HCT116 (cell line): ENCODE measurements around the gene MRPS5. TPM values are rescaled to one million over a fixed set of nuclear protein-coding genes. Genes with fewer than 3 reads are reported as not detected.

Experiments
- ATAC-seq: fragments of 200-7000 bp; cut with Tn5 transposase; 2 replicates; pipeline ENCODE4 v1.9.1; 2020; ENCODE audit warnings: mild to moderate bottlenecking, moderate library complexity
- BruUV-seq: library from RNA; stranded (reverse); fragments of 400-500 nt; replicated peaks from 2 replicates; lab custom pipeline; 2021; lab: Mats Ljungman, UMichigan
- CTCF ChIA-PET: fragments of 300-600 bp; sonication (Branson Sonifier 250); formaldehyde crosslinking; loops from one replicate; lab custom pipeline; 2021; ENCODE audit warnings: antibody characterized with exemption; lab: Charles Lee
- POLR2A ChIA-PET: fragments of 300-600, 350-600 bp; sonication (Branson Sonifier 250); formaldehyde crosslinking; loops from one replicate; lab custom pipeline; 2021; ENCODE audit warnings: antibody characterized with exemption; lab: Charles Lee
- RAD21 ChIA-PET, 2 experiments: fragments of 300-600 bp; sonication (Branson Sonifier 250); formaldehyde crosslinking; loops; one replicate each; lab custom pipeline; 2023; ENCODE audit warnings: low total read pairs in 2 of 2; ENCODE audit not compliant: uncharacterized antibody in 2 of 2, unreplicated experiment in 2 of 2, low non-redundant PET in 1 of 2; lab: Charles Lee
- DNase-seq: peaks from one replicate; pipeline ENCODE4 v3.0.0-alpha.2; 2010; ENCODE audit warnings: low read depth, low spot score
- H2AFZ ChIP-seq: fragments of 200-600 bp; shearing (Covaris generic), sonication (generic); 2 replicates; pipeline ENCODE4 v1.6.1; 2017; ENCODE audit warnings: low read depth, mixed run types, mixed read lengths, antibody characterized with exemption, low read length; ENCODE audit not compliant: poor library complexity, severe bottlenecking
- H3K27ac ChIP-seq: 2 replicates; pipeline ENCODE4 v1.5.1; 2012; ENCODE audit warnings: low read depth, low read length
- H3K27me3 ChIP-seq: fragments of 200-600 bp; sonication (generic); 2 replicates; pipeline ENCODE4 v1.6.1; 2016; ENCODE audit warnings: mixed run types, low read length, mixed read lengths; ENCODE audit not compliant: insufficient read depth
- H3K36me3 ChIP-seq, 2 experiments: fragments of 200-500 bp in 1 of 2; fragments of 200-600 bp in 1 of 2; sonication (Bioruptor generic) in 1 of 2; sonication (generic) in 1 of 2; 2 replicates each; pipeline versions ENCODE4 v1.5.1 to v1.6.1; 2014 to 2016; ENCODE audit warnings: low read length in 2 of 2, inconsistent platforms in 1 of 2, mixed read lengths in 1 of 2, mixed run types in 1 of 2; ENCODE audit not compliant: insufficient read depth in 2 of 2, control insufficient read depth in 1 of 2
- H3K4me1 ChIP-seq, 2 experiments: fragments of 200-600 bp in 1 of 2; sonication (generic) in 1 of 2; 2 replicates each; pipeline versions ENCODE4 v1.5.1 to v1.6.1; 2012 to 2017; ENCODE audit warnings: low read length in 2 of 2, inconsistent platforms in 1 of 2, mild to moderate bottlenecking in 1 of 2, mixed read lengths in 1 of 2, mixed run types in 1 of 2, moderate library complexity in 1 of 2; ENCODE audit not compliant: insufficient read depth in 2 of 2, control insufficient read depth in 1 of 2
- H3K4me2 ChIP-seq: fragments of 200-600 bp; sonication (generic); 2 replicates; pipeline ENCODE4 v1.6.1; 2017; ENCODE audit warnings: mixed run types, low read length, mixed read lengths
- H3K4me3 ChIP-seq, 2 experiments: fragments of 200-600 bp in 1 of 2; sonication (generic) in 1 of 2; replicated peaks in 1 of 2; 2 replicates each; pipeline ENCODE4 v1.5.1; 2011 to 2016; ENCODE audit warnings: low read length in 2 of 2, control low read depth in 1 of 2, low read depth in 1 of 2, mild to moderate bottlenecking in 1 of 2, mixed read lengths in 1 of 2, mixed run types in 1 of 2
- H3K79me2 ChIP-seq: fragments of 200-600 bp; sonication (generic); 2 replicates; pipeline ENCODE4 v1.6.1; 2017; ENCODE audit warnings: mild to moderate bottlenecking, mixed run types, low read length, moderate library complexity, mixed read lengths; ENCODE audit not compliant: insufficient read depth
- H3K9ac ChIP-seq: fragments of 200-600 bp; sonication (generic); 2 replicates; pipeline ENCODE4 v1.6.1; 2016; ENCODE audit warnings: low read length, mixed read lengths
- H3K9me2 ChIP-seq: fragments of 200-600 bp; sonication (generic), shearing (Covaris generic); 2 replicates; pipeline ENCODE4 v1.6.1; 2017; ENCODE audit warnings: mixed run types, mild to moderate bottlenecking, moderate library complexity; ENCODE audit not compliant: insufficient read depth
- H3K9me3 ChIP-seq, 2 experiments: fragments of 200-500 bp in 1 of 2; fragments of 200-600 bp in 1 of 2; sonication (Bioruptor generic) in 1 of 2; sonication (generic) in 1 of 2; 2 replicates each; pipeline ENCODE4 v1.6.1; 2014 to 2017; ENCODE audit warnings: low read length in 2 of 2, mixed read lengths in 2 of 2, inconsistent platforms in 1 of 2, low read depth in 1 of 2, mild to moderate bottlenecking in 1 of 2, mixed run types in 1 of 2, moderate library complexity in 1 of 2; ENCODE audit not compliant: control insufficient read depth in 1 of 2, insufficient read depth in 1 of 2
- H4K20me1 ChIP-seq: fragments of 200-600 bp; sonication (generic), shearing (Covaris generic); 2 replicates; pipeline ENCODE4 v1.6.1; 2017; ENCODE audit warnings: mixed run types, mild to moderate bottlenecking, moderate library complexity; ENCODE audit not compliant: insufficient read depth
- EZH2 ChIP-seq: fragments of 200-600 bp; sonication (generic); IDR thresholded peaks from 2 replicates; pipeline ENCODE4 v1.6.1; 2017; ENCODE audit warnings: antibody characterized with exemption, mixed run types
- EZH2phosphoT487 ChIP-seq: fragments of 200-600 bp; IDR thresholded peaks from 2 replicates; pipeline ENCODE4 v1.6.1; 2018; ENCODE audit warnings: antibody characterized with exemption, borderline replicate concordance
- JUND ChIP-seq: IDR thresholded peaks from 2 replicates; pipeline ENCODE4 v1.6.1; 2012
- MAX ChIP-seq: IDR thresholded peaks from 2 replicates; pipeline ENCODE4 v1.6.1; 2012
- SIN3A ChIP-seq: IDR thresholded peaks from 2 replicates; pipeline ENCODE4 v1.6.1; 2012; ENCODE audit warnings: low read depth
- SP1 ChIP-seq: IDR thresholded peaks from 2 replicates; pipeline ENCODE4 v1.6.1; 2012; ENCODE audit warnings: low read depth
- SRF ChIP-seq: IDR thresholded peaks from 2 replicates; pipeline ENCODE4 v1.6.1; 2012; ENCODE audit warnings: low read depth
- YY1 ChIP-seq: IDR thresholded peaks from 2 replicates; pipeline ENCODE4 v1.6.1; 2011; ENCODE audit warnings: low read length, low read depth, moderate library complexity, mild to moderate bottlenecking; ENCODE audit not compliant: insufficient replicate concordance; ENCODE audit errors: extremely low read depth
- ZBTB33 ChIP-seq: IDR thresholded peaks from 2 replicates; pipeline ENCODE4 v1.6.1; 2011; ENCODE audit warnings: mild to moderate bottlenecking, low read length, moderate library complexity; ENCODE audit not compliant: insufficient replicate concordance; ENCODE audit errors: extremely low read depth
- intact Hi-C: fragments of 100-400 bp; cut with micrococcal nuclease; formaldehyde crosslinking; loops from 2 replicates; pipeline ENCODE4 v1.10.0; 2022
- total RNA-seq: library from RNA; stranded (reverse); gene quantifications from one replicate; pipeline ENCODE4 v1.2.1, GENCODE V29; 2021; ENCODE audit not compliant: unreplicated experiment

Gene MRPS5
- total RNA-seq, 1 experiment from 2014 or later, result 70.6 TPM

GRCh38 chr2:95073856-95074662, 47.5 kb downstream of the MRPS5 start:
- RAD21 ChIA-PET, result no interaction called here
- Histone ChIP-seq H3K27ac (no peak overlapping the region), H3K27me3 (0 out of 2 replicates have a peak, but pooled peaks cover 6% of the 10 kb centered on the region), H3K4me1 (peaks cover 5 to 15% of the 10 kb centered on the region in 2 experiments; a peak in 3 of 4 replicates), H3K4me2 (no peak overlapping the region), H2AFZ (no peak overlapping the region), H4K20me1 (no peaks in the 10 kb centered on the region), H3K36me3 (no peaks in the 10 kb centered on the region), H3K9me2 (no peaks in the 10 kb centered on the region), H3K4me3 (no peak overlapping the region), H3K79me2 (no peaks in the 10 kb centered on the region), H3K9ac (no peak overlapping the region), H3K9me3 (no peaks in the 10 kb centered on the region)
- no TSS peak for BruUV-seq
- DNase-seq (no peak), ATAC-seq (no peak)
- no peak for TF ChIP-seq EZH2phosphoT487
- TF ChIP-seq SIN3A, result no peak
- TF ChIP-seq SRF, result no peak
- no peak for TF ChIP-seq ZBTB33
- TF ChIP-seq JUND, result no peak
- no peak for TF ChIP-seq MAX
- no peak for TF ChIP-seq SP1
- TF ChIP-seq YY1, result no peak
- TF ChIP-seq EZH2, result no peak
- intact Hi-C loops, result no loop called here
- CTCF ChIA-PET, result interaction anchor here (1.1 kb wide), 1 partner anchor 21 kb away, joined by 4 read pairs; no protein-coding TSS in a partner anchor
- POLR2A ChIA-PET, result no interaction called here
